Endodermal cell (in vitro differentiated cells): ENCODE results near the gene GRIK5. TPM values are rescaled to one million over a fixed set of nuclear protein-coding genes. Genes with fewer than 3 reads are reported as not detected.

Experiments
- DNase-seq: peaks from one replicate; pipeline ENCODE4 v3.0.0-alpha.2; 2017
- H3K27ac ChIP-seq: 2 replicates; pipeline ENCODE4 v1.5.1; 2013; ENCODE audit warnings: mild to moderate bottlenecking, low read depth, low read length, moderate library complexity
- H3K27me3 ChIP-seq: 2 replicates; pipeline ENCODE4 v1.6.1; 2013; ENCODE audit warnings: mild to moderate bottlenecking, low read length, moderate library complexity; ENCODE audit not compliant: insufficient read depth, control insufficient read depth, poor library complexity, severe bottlenecking
- H3K36me3 ChIP-seq: 2 replicates; pipeline ENCODE4 v1.7.0; 2013; ENCODE audit warnings: mild to moderate bottlenecking, low read length, moderate library complexity; ENCODE audit not compliant: control insufficient read depth, insufficient read depth
- H3K4me1 ChIP-seq: one replicate; pipeline ENCODE4 v1.7.0; 2013; ENCODE audit warnings: low read length; ENCODE audit not compliant: control insufficient read depth, insufficient read depth
- H3K4me3 ChIP-seq: 2 replicates; pipeline ENCODE4 v1.5.1; 2013; ENCODE audit warnings: mild to moderate bottlenecking, low read length, moderate library complexity
- H3K9ac ChIP-seq: 2 replicates; pipeline ENCODE4 v1.6.1; 2013; ENCODE audit warnings: mild to moderate bottlenecking, low read length, moderate library complexity; ENCODE audit not compliant: poor library complexity, severe bottlenecking; ENCODE audit errors: extremely low read depth
- H3K9me3 ChIP-seq: 2 replicates; pipeline ENCODE4 v1.6.1; 2013; ENCODE audit warnings: mild to moderate bottlenecking, low read length, moderate library complexity; ENCODE audit not compliant: control insufficient read depth
- H3K27ac Mint-ChIP-seq: 2 replicates; pipeline ENCODE4 v1.8.0; 2020; ENCODE audit warnings: mixed read lengths
- H3K27me3 Mint-ChIP-seq: 2 replicates; pipeline ENCODE4 v1.8.0; 2021; ENCODE audit warnings: mild to moderate bottlenecking, mixed read lengths; ENCODE audit not compliant: insufficient read depth
- H3K36me3 Mint-ChIP-seq: 2 replicates; pipeline ENCODE4 v1.8.0; 2020; ENCODE audit warnings: low read depth, mixed read lengths
- H3K4me1 Mint-ChIP-seq: 2 replicates; pipeline ENCODE4 v1.8.0; 2020; ENCODE audit warnings: mixed read lengths
- H3K4me3 Mint-ChIP-seq: 2 replicates; pipeline ENCODE4 v1.8.0; 2020; ENCODE audit warnings: mild to moderate bottlenecking, moderate library complexity, mixed read lengths
- H3K9me3 Mint-ChIP-seq: 2 replicates; pipeline ENCODE4 v1.8.0; 2020; ENCODE audit warnings: mild to moderate bottlenecking, mixed read lengths
- WGBS, 2 experiments: methylation state at CpG; one replicate each; pipeline versions ENCODE4 v1.1.5 to v1.1.7; 2013; ENCODE audit warnings: missing lambda C conversion rate in 2 of 2, mixed read lengths in 1 of 2; ENCODE audit not compliant: insufficient coverage in 1 of 2, insufficient read length in 1 of 2; 5-methylcytosine and 5-hydroxymethylcytosine counted together
- total RNA-seq, 2 donors: library from RNA; stranded (reverse); fragmentation: NEBNext Ultra II Directional in 1 of 2; extraction: Animal tissue kit (Norgen Biotek cat#: 25700) in 1 of 2; gene quantifications; 2 replicates in 1 of 2; 3 replicates in 1 of 2; pipeline ENCODE4 v1.2.1, GENCODE V29; 2021
- TF ChIP-seq, protein P1 (sequence below): fragments of 200-600 bp; sonication (generic); conservative IDR thresholded peaks from 2 replicates; pipeline ENCODE4 v1.5.0; 2021; ENCODE audit warnings: antibody characterized with exemption, mild to moderate bottlenecking

GRIK5 gene
- total RNA-seq, 2 donors from 2014 or later, result 21.6 to 38.7 TPM

GRCh38 chr19:42111384-42111783 is 41.4 kb upstream of the GRIK5 start:
- WGBS, 2 experiments, result 92 to 100% methylated on average over 1 of the region's 1 CpG
- TF ChIP-seq, protein P1, sequence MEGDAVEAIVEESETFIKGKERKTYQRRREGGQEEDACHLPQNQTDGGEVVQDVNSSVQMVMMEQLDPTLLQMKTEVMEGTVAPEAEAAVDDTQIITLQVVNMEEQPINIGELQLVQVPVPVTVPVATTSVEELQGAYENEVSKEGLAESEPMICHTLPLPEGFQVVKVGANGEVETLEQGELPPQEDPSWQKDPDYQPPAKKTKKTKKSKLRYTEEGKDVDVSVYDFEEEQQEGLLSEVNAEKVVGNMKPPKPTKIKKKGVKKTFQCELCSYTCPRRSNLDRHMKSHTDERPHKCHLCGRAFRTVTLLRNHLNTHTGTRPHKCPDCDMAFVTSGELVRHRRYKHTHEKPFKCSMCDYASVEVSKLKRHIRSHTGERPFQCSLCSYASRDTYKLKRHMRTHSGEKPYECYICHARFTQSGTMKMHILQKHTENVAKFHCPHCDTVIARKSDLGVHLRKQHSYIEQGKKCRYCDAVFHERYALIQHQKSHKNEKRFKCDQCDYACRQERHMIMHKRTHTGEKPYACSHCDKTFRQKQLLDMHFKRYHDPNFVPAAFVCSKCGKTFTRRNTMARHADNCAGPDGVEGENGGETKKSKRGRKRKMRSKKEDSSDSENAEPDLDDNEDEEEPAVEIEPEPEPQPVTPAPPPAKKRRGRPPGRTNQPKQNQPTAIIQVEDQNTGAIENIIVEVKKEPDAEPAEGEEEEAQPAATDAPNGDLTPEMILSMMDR, result no peak

DNA sequence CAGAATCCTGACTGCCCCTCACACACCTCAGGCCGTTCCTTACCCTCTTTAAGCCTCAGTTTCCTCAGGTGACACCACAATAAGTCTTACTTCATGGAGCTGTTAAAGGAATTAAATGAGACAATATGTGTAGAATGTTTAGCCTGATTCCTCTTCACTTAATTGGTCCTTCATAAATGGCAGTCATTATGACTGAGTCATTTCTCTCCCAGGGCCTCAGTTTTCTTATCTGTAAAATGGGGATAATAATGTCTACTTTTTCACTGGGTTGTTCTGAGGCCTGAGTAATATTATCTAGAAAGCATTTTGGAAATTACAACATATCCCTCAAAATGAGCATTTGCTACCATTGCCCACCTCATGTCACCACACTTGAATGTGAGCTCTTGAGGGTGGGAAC is 40.7 kb upstream of the GRIK5 start:
- Histone ChIP-seq H3K27me3 (peaks cover 10% of the 10 kb centered on the region), H3K4me1 (no peaks in the 10 kb centered on the region), H3K4me3 (no peak overlapping the region), H3K27ac (no peak overlapping the region), H3K9ac (no peak overlapping the region), H3K9me3 (no peaks in the 10 kb centered on the region), H3K36me3 (no peaks in the 10 kb centered on the region)
- WGBS, 2 experiments, result 91% methylated on average over 1 of the region's 1 CpG; no CpG with 5 or more reads in 1 of the 2 experiments
- Mint-ChIP-seq H3K27me3 (peaks cover 10% of the 10 kb centered on the region), H3K27ac (no peak overlapping the region), H3K9me3 (no peaks in the 10 kb centered on the region), H3K4me1 (peaks cover 9% of the 10 kb centered on the region), H3K36me3 (no peaks in the 10 kb centered on the region), H3K4me3 (no peak overlapping the region)
- no peak for DNase-seq
- TF ChIP-seq, protein P1, result no peak

More at GRCh38 chr19:42111384-42111783, 41.4 kb upstream of the GRIK5 start:
- peaks cover 3% of the 10 kb centered on the region for H3K27me3 ChIP-seq
- peaks cover 4% of the 10 kb centered on the region for H3K27me3 Mint-ChIP-seq
- no peak overlapping the region for H3K4me3 Mint-ChIP-seq
- no peaks in the 10 kb centered on the region for H3K36me3 Mint-ChIP-seq
- H3K4me1 Mint-ChIP-seq, result peaks cover 9% of the 10 kb centered on the region
- no peaks in the 10 kb centered on the region for H3K9me3 Mint-ChIP-seq
- DNase-seq, result no peak
- H3K4me1 ChIP-seq, result no peaks in the 10 kb centered on the region
- H3K9me3 ChIP-seq, result no peaks in the 10 kb centered on the region
- no peak overlapping the region for H3K27ac Mint-ChIP-seq
- H3K4me3 ChIP-seq, result no peak overlapping the region
- no peaks in the 10 kb centered on the region for H3K36me3 ChIP-seq
- H3K9ac ChIP-seq, result no peak overlapping the region
- no peak overlapping the region for H3K27ac ChIP-seq

DNA sequence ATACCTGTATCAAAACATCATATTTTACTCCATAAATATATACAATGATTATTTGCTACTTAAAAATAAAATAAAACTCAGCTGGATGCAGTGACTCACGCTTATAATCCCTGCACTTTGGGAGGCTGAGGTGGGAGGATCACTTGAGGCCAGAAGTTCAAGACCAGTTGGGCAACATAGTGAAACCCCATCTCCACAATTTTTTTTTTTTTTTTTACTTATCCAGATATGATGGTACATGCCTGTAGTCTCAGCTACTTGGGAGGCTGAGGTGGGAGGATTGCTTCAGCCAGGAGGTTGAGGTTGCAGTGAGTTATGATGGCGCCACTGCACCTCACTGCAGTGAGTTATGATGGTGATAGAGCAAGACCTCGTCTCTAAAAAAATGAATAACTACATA is 39.9 kb upstream of the GRIK5 start:
- Histone ChIP-seq H3K9ac (no peak overlapping the region), H3K27ac (no peak overlapping the region), H3K27me3 (peaks cover 13% of the 10 kb centered on the region), H3K4me1 (no peaks in the 10 kb centered on the region), H3K9me3 (no peaks in the 10 kb centered on the region), H3K4me3 (no peak overlapping the region), H3K36me3 (no peaks in the 10 kb centered on the region)
- Mint-ChIP-seq H3K36me3 (no peaks in the 10 kb centered on the region), H3K9me3 (no peaks in the 10 kb centered on the region), H3K27me3 (peaks cover 16% of the 10 kb centered on the region), H3K4me3 (no peak overlapping the region), H3K27ac (no peak overlapping the region), H3K4me1 (peaks cover 9% of the 10 kb centered on the region)
- DNase-seq, result no peak
- TF ChIP-seq, protein P1, result no peak
- WGBS, 2 experiments, result 90% methylated on average over 1 of the region's 3 CpGs; no CpG with 5 or more reads in 1 of the 2 experiments
